ENCODE measurements around the gene KLF13.
A peak's percentile ranks its signal among the peaks of the same experiment; 100 is the strongest.

KLF13 gene

DNA sequence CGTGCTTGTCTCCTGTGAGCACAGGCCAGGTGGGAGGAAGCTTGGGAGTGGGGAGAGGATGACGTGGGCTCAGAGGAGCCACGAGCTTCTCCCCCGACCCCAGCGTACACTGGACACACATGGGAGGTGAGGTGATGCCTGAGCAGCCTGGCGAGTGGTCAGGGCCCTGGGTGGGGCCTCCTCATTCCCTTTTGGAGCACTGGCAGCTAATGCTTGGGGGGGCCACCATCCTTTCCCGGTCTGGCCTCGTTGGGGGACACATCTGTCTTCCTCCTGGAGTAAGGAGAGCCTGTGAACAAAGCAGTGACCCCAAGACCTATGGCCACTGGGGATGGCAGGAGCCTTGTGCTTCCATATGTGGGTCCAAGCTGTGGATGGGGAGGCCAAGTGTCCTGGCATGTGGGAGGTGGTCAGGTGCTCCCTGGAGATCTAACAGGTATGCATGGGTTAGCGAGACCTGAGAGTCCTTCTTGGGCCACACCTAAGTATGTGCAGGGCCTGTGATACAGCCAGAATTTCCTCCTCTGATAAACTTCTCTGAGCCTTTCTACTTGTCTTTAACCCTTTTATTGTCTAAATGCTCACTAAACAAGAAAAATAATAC is 9.5 kb downstream of the KLF13 start:
- peaks cover 64% of the 10 kb centered on the region for H3K4me1 Mint-ChIP-seq
- H3K27ac Mint-ChIP-seq = peak overlapping the region in 2 of 3 experiments; percentile 48 to 53
- H3K36me3 Mint-ChIP-seq (ENCODE audit: low read depth) = no peaks in the 10 kb centered on the region
- TF ChIP-seq CTCF (IDR thresholded peaks at IDR 0.05; ENCODE audit: unreplicated experiment in 3 of 3) = no peak
- H3K27me3 Mint-ChIP-seq (ENCODE audit: low read depth) = no peaks in the 10 kb centered on the region
- H3K9me3 Mint-ChIP-seq = no peaks in the 10 kb centered on the region
- no peak overlapping the region for H3K4me3 Mint-ChIP-seq

- H3K9me3 Mint-ChIP-seq = no peaks in the 10 kb centered on the region
- no peak overlapping the region for H3K4me3 Mint-ChIP-seq
- no peaks in the 10 kb centered on the region for H3K27me3 Mint-ChIP-seq (ENCODE audit: low read depth)
- H3K36me3 Mint-ChIP-seq (ENCODE audit: low read depth) = no peaks in the 10 kb centered on the region
- H3K27ac Mint-ChIP-seq = no peak overlapping the region
- H3K4me1 Mint-ChIP-seq = peaks cover 65% of the 10 kb centered on the region
- no peak for TF ChIP-seq CTCF (IDR thresholded peaks at IDR 0.05; ENCODE audit: unreplicated experiment in 3 of 3)
These were observed 10.1 kb downstream of the KLF13 start for GRCh38 chr15:31336593-31337295.

DNA sequence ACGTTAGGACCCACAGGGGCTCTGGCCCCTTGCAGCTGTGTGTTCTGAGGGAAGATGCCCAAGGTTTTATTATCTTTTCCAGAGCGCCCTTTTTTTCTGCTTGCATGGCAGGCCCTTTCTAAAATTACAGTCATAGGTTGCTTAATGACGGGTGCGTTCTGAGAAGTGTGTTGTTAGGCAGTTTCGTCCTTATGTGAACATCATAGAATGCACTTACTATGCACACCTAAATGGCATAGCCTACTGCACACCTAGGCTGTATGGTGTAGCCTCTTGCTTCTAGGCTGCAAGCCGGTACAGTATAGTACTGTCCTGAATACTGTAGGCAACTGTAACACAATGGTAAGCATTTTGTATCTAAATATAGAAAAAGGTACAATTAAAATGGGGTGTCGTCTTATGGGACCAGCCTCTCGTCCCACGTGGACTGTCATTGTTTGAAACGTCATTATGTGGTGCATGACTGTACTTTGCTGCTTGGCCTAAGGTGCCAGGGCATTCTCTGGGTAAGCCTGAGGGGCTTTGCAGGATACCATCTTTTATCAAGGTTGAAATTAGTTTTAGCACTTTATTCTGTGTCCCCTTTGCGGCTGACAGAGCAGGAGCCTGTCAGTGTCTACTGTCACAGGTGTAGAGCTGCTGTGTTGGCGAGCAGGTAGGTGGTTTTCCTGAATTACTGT is 10.9 kb downstream of the KLF13 start:
- no peak for TF ChIP-seq CTCF (IDR thresholded peaks at IDR 0.05; ENCODE audit: unreplicated experiment in 3 of 3)

DNA sequence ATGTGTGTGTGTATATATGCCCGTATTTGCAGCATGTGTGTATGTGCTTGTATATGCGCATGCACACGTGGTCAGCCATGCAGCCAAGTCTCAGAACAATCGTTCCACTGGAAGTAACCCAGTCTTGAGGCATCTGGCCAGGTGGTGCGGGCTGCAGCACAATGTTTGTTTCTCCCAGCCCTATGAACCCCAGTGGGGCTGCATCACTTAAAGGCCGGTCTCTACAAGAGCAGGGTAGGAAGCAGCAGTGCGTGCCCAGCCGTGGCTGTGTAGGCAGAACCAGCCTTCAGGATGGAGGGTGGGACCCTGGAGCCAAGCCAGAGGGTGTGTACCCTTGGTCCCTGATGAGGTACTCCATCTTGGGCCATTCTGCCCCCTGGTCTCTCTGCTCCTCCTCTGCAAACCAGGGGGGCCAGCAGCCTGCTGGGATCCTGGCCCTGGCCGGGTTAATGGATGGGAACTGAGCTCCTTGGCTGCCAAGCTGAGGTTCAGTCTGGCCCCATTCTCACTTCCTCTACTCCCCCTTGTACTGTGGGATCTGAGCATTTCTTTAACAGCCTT is 11.8 kb downstream of the KLF13 start:
- H3K27ac Mint-ChIP-seq = peak overlapping the region; percentile 17 to 73 (median 56)
- no peaks in the 10 kb centered on the region for H3K27me3 Mint-ChIP-seq (ENCODE audit: low read depth)
- TF ChIP-seq CTCF (IDR thresholded peaks at IDR 0.05; ENCODE audit: unreplicated experiment in 3 of 3) = no peak
- H3K36me3 Mint-ChIP-seq (ENCODE audit: low read depth) = no peaks in the 10 kb centered on the region
- no peaks in the 10 kb centered on the region for H3K9me3 Mint-ChIP-seq
- H3K4me3 Mint-ChIP-seq = no peak overlapping the region
- H3K4me1 Mint-ChIP-seq = peaks cover 61% of the 10 kb centered on the region

More for the DNA sequence above, 10.9 kb downstream of the KLF13 start:
- H3K4me1 Mint-ChIP-seq = peaks cover 60% of the 10 kb centered on the region
- no peaks in the 10 kb centered on the region for H3K27me3 Mint-ChIP-seq (ENCODE audit: low read depth)
- H3K9me3 Mint-ChIP-seq = no peaks in the 10 kb centered on the region
- no peaks in the 10 kb centered on the region for H3K36me3 Mint-ChIP-seq (ENCODE audit: low read depth)
- H3K27ac Mint-ChIP-seq = peak overlapping the region in 2 of 3 experiments; percentile 17 to 47
- H3K4me3 Mint-ChIP-seq = no peak overlapping the region

DNA sequence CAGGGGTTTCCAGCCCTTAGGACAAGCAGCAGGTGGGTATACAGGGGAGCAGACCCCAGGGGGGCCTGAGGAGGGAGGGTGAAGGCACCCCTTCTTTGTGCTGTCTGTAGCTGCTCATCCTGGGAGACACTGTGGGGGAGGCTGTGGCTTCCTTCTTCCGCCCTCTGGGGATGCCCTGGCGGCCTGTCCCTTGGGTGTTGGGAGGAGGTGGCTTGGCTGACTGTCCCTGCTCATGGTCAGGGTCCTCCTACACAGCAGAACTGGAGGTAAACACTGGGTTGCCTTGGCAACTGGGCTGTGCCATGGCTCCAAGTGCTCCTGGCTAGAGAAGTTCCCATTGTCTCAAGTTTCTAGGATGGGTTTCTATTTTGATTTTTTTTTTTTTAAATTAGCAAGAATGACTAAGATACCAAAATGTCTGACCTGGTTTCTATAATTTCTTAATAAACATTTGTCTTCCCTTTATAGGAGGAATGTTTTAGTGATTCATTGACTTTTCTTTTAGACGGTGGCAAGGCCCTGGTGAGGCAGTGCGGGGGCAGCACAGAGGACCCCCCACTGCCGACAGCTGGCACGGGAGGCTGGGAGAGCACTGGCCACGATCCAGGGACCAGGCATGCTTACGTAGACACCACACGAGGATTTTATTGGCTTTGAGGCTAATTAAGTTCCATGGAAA is 12.4 kb downstream of the KLF13 start:
- no peak for TF ChIP-seq CTCF (IDR thresholded peaks at IDR 0.05; ENCODE audit: unreplicated experiment in 3 of 3)
- Mint-ChIP-seq H3K27me3 (ENCODE audit: low read depth) (no peaks in the 10 kb centered on the region), H3K27ac (peak overlapping the region; percentile 17 to 73 (median 56)), H3K4me1 (peaks cover 66% of the 10 kb centered on the region), H3K9me3 (no peaks in the 10 kb centered on the region), H3K36me3 (ENCODE audit: low read depth) (no peaks in the 10 kb centered on the region), H3K4me3 (peak overlapping the region in 1 of 3 experiments; percentile 40)
